HepG2 (cell line): ENCODE data around the gene MAP1B. TPM values are rescaled to one million over a fixed set of nuclear protein-coding genes. Genes with fewer than 3 reads are reported as not detected.

Experiments
- ATAC-seq: fragments of 200-7000 bp; cut with Tn5 transposase; 3 replicates; pipeline ENCODE4 v1.9.1; 2020; ENCODE audit warnings: mild to moderate bottlenecking, moderate library complexity
- BruUV-seq: library from RNA; stranded (reverse); fragments of 400-500 nt; replicated peaks from 2 replicates; lab custom pipeline; 2021; lab: Mats Ljungman, UMichigan
- CTCF ChIA-PET: fragments of 300-600 bp; formaldehyde crosslinking; extraction: SDS; loops from one replicate; lab custom pipeline; 2021; ENCODE audit warnings: low total read pairs, inconsistent platforms, low intra/inter-chr PET ratio; lab: Yijun Ruan, JAX
- POLR2A ChIA-PET: fragments of 350-600 bp; sonication (Branson Sonifier 250); formaldehyde crosslinking; loops from one replicate; lab custom pipeline; 2020; ENCODE audit warnings: antibody characterized with exemption, inconsistent platforms; lab: Yijun Ruan, JAX
- DNase-seq: peaks from one replicate; pipeline ENCODE4 v3.0.0-alpha.2; 2015; ENCODE audit warnings: low spot score
- FAIRE-seq: peaks from 3 replicates; lab custom pipeline; 2011; peaks lifted over from hg19 to GRCh38; lab: Jason Lieb, UNC
- H2AFZ ChIP-seq: one replicate; pipeline ENCODE4 v1.6.1; 2011; ENCODE audit warnings: low read length, inconsistent platforms
- H3K27ac ChIP-seq: fragments of 300-600 bp; 3 replicates; pipeline ENCODE4 v1.8.0; 2011; ENCODE audit warnings: mixed run types, mild to moderate bottlenecking, mixed read lengths, low read length, inconsistent platforms; ENCODE audit not compliant: insufficient read depth; ENCODE audit errors: extremely low read length
- H3K27me3 ChIP-seq, 2 experiments: fragments of 200-600 bp in 1 of 2; 2 replicates in 1 of 2; 3 replicates in 1 of 2; pipeline versions ENCODE4 v1.6.0 to v1.8.0; 2011; ENCODE audit warnings: low read length in 2 of 2, mild to moderate bottlenecking in 2 of 2, moderate library complexity in 2 of 2, inconsistent platforms in 1 of 2; ENCODE audit not compliant: insufficient read depth in 2 of 2, control insufficient read depth in 1 of 2
- H3K36me3 ChIP-seq, 2 experiments: fragments of 200-600 bp in 1 of 2; replicated peaks in 1 of 2; 2 replicates in 1 of 2; 3 replicates in 1 of 2; pipeline versions ENCODE4 v1.5.1 to v1.8.0; 2011; ENCODE audit warnings: low read length in 2 of 2, inconsistent platforms in 1 of 2; ENCODE audit not compliant: insufficient read depth in 2 of 2, control insufficient read depth in 1 of 2
- H3K4me1 ChIP-seq: 2 replicates; pipeline ENCODE4 v1.5.1; 2012; ENCODE audit warnings: low read length, inconsistent platforms; ENCODE audit not compliant: insufficient read depth
- H3K4me2 ChIP-seq: 2 replicates; pipeline ENCODE4 v1.6.0; 2011; ENCODE audit warnings: low read depth, low read length, inconsistent platforms
- H3K4me3 ChIP-seq, 3 experiments: fragments of 200-600 bp in 1 of 3; sonication (generic), shearing (Covaris generic) in 1 of 3; replicated peaks in 1 of 3; 2 replicates each; pipeline ENCODE4 v1.5.1; 2011 to 2016; ENCODE audit warnings: low read length in 3 of 3, inconsistent platforms in 2 of 3, low read depth in 2 of 3, mild to moderate bottlenecking in 2 of 3, control low read depth in 1 of 3, mixed read lengths in 1 of 3; ENCODE audit not compliant: insufficient read depth in 1 of 3
- H3K79me2 ChIP-seq: one replicate; pipeline ENCODE4 v1.6.1; 2011; ENCODE audit warnings: low read length, inconsistent platforms; ENCODE audit not compliant: insufficient read depth
- H3K9ac ChIP-seq: 2 replicates; pipeline ENCODE4 v1.6.0; 2011; ENCODE audit warnings: mild to moderate bottlenecking, low read depth, low read length, inconsistent platforms; ENCODE audit not compliant: insufficient read depth
- H3K9me3 ChIP-seq: 2 replicates; pipeline ENCODE4 v1.5.1; 2012; ENCODE audit warnings: mild to moderate bottlenecking, low read length
- H4K20me1 ChIP-seq: 2 replicates; pipeline ENCODE4 v1.6.0; 2011; ENCODE audit warnings: inconsistent platforms, mild to moderate bottlenecking, low read length, moderate library complexity; ENCODE audit not compliant: insufficient read depth
- BCL3 ChIP-seq: sonication (generic); formaldehyde crosslinking; IDR thresholded peaks from 2 replicates; pipeline ENCODE4 v1.5.1; 2020; ENCODE audit warnings: mild to moderate bottlenecking, missing genetic modification reagents, moderate library complexity
- CEBPB ChIP-seq: IDR thresholded peaks from 2 replicates; pipeline ENCODE4 v1.6.1; 2011; ENCODE audit warnings: low read depth, low read length, improper control_type of control experiment, borderline replicate concordance
- ELF3 ChIP-seq: IDR thresholded peaks from 2 replicates; pipeline ENCODE4 v1.6.1; 2016; ENCODE audit warnings: missing genetic modification reagents, missing compliant biosample characterization
- HNF1B ChIP-seq: sonication (generic); formaldehyde crosslinking; IDR thresholded peaks from 2 replicates; pipeline ENCODE4 v1.5.1; 2020; ENCODE audit warnings: mild to moderate bottlenecking, moderate library complexity, missing genetic modification reagents
- JARID2 ChIP-seq: sonication (generic); formaldehyde crosslinking; IDR thresholded peaks from 2 replicates; pipeline ENCODE4 v1.8.1; 2023; ENCODE audit warnings: missing genetic modification reagents, inconsistent platforms; ENCODE audit not compliant: insufficient replicate concordance
- PATZ1 ChIP-seq: sonication (generic); formaldehyde crosslinking; IDR thresholded peaks from 2 replicates; pipeline ENCODE4 v1.4.0; 2020; ENCODE audit warnings: missing genetic modification reagents
- PLSCR1 ChIP-seq: sonication (generic); formaldehyde crosslinking; IDR thresholded peaks from 2 replicates; pipeline ENCODE4 v1.5.0; 2020; ENCODE audit warnings: missing genetic modification reagents, mild to moderate bottlenecking, borderline replicate concordance
- RXRB ChIP-seq: IDR thresholded peaks from 2 replicates; pipeline ENCODE4 v1.6.1; 2016; ENCODE audit warnings: borderline replicate concordance, missing genetic modification reagents, missing compliant biosample characterization
- SIN3A ChIP-seq: IDR thresholded peaks from 2 replicates; pipeline ENCODE4 v1.6.1; 2011; ENCODE audit warnings: low read depth, mild to moderate bottlenecking, control low read depth, low read length, borderline replicate concordance
- TGIF2 ChIP-seq: IDR thresholded peaks from 2 replicates; pipeline ENCODE4 v1.6.1; 2016; ENCODE audit warnings: control low read depth, missing compliant biosample characterization
- ZBTB8A ChIP-seq: sonication (generic); formaldehyde crosslinking; IDR thresholded peaks from 2 replicates; pipeline ENCODE4 v1.4.0; 2020; ENCODE audit warnings: mild to moderate bottlenecking, low read depth, missing genetic modification reagents, borderline replicate concordance
- ZNF18 ChIP-seq: sonication (generic); formaldehyde crosslinking; IDR thresholded peaks from 2 replicates; pipeline ENCODE4 v1.8.0; 2022; ENCODE audit warnings: mild to moderate bottlenecking, missing genetic modification reagents; ENCODE audit not compliant: insufficient replicate concordance
- ZNF33B ChIP-seq: sonication (generic); formaldehyde crosslinking; IDR thresholded peaks from 2 replicates; pipeline ENCODE4 v1.5.1; 2020; ENCODE audit warnings: mild to moderate bottlenecking, missing genetic modification reagents
- ZNF543 ChIP-seq: sonication (generic); formaldehyde crosslinking; IDR thresholded peaks from 2 replicates; pipeline ENCODE4 v1.4.0; 2020; ENCODE audit warnings: mild to moderate bottlenecking, missing genetic modification reagents
- ZNF724P ChIP-seq: sonication (generic); formaldehyde crosslinking; IDR thresholded peaks from 2 replicates; pipeline ENCODE4 v1.8.0; 2022; ENCODE audit warnings: missing genetic modification reagents, borderline replicate concordance
- ZNF75D ChIP-seq: sonication (generic); formaldehyde crosslinking; IDR thresholded peaks from 2 replicates; pipeline ENCODE4 v1.8.1; 2023; ENCODE audit warnings: missing genetic modification reagents, mild to moderate bottlenecking, borderline replicate concordance
- WGBS: methylation state at CpG from one replicate; pipeline ENCODE4 v1.1.6; 2017; ENCODE audit warnings: low lambda C conversion rate; 5-methylcytosine and 5-hydroxymethylcytosine counted together
- in situ Hi-C: cut with HindIII; loops from 2 replicates; pipeline ENCODE4 v1.10.0; 2017; ENCODE audit warnings: low pct_unique_long_range_greater_than_20kb; ENCODE audit not compliant: extremely low pct_ligation_motif_present
- intact Hi-C: fragments of 100-400 bp; cut with micrococcal nuclease; formaldehyde crosslinking; loops from one replicate; pipeline ENCODE4 v1.10.0; 2022; ENCODE audit not compliant: unreplicated experiment
- polyA plus RNA-seq, 8 experiments: library from polyadenylated mRNA; depleted of rRNA in 3 of 8; stranded (reverse) in 7 of 8; unstranded in 1 of 8; fragments of >200 nt; fragmentation: Illumina TruSeq in 4 of 8; extraction: Trizol in 4 of 8; gene quantifications; 2 replicates each; pipeline versions ENCODE4 v1.2.1 to v1.2.3, GENCODE V29; 2011 to 2016; ENCODE audit warnings: low read depth in 4 of 8, missing spikeins in 1 of 8, mixed read lengths in 1 of 8; ENCODE audit not compliant: insufficient read depth in 1 of 8
- total RNA-seq, 5 experiments: library from RNA; depleted of rRNA; stranded (reverse); fragments of >200 nt; fragmentation: Illumina TruSeq; extraction: Trizol; gene quantifications; 2 replicates each; pipeline ENCODE4 v1.2.3, GENCODE V29; 2016; ENCODE audit warnings: low read depth in 1 of 5

MAP1B gene
- total and polyA plus RNA-seq, 2 of the 13 experiments (the other 11 are each of a cell fraction or from before 2014, with no cell fraction given), result 3.3 to 6.2 TPM

GRCh38 chr5:72151169-72151568 lies 43.9 kb downstream of the MAP1B start (continued):
- TF ChIP-seq JARID2 (CRISPR knock-in tag) (no peak), CEBPB (peak; percentile 35; the same call in 1 of the 2 replicates), PATZ1 (0 out of 2 replicates have a peak, but pooled peaks have one; percentile 26), ZBTB8A (CRISPR knock-in tag) (no peak), TGIF2 (CRISPR knock-in tag) (no peak), ZNF18 (CRISPR knock-in tag) (no peak), RXRB (CRISPR knock-in tag) (peak; percentile 58; the same call in 1 of the 2 replicates), ZNF75D (CRISPR knock-in tag) (no peak), ZNF33B (CRISPR knock-in tag) (no peak)
- TF ChIP-seq, all 625 proteins: peak for 9

- Histone ChIP-seq H3K4me2 (no peak overlapping the region), H3K4me1 (peaks cover 21% of the 10 kb centered on the region), H3K27ac (no peak overlapping the region), H3K27me3 (no peaks in the 10 kb centered on the region), H2AFZ (no peak overlapping the region), H3K36me3 (no peaks in the 10 kb centered on the region), H3K79me2 (no peaks in the 10 kb centered on the region), H3K4me3 (no peak overlapping the region), H3K9ac (no peak overlapping the region), H4K20me1 (no peaks in the 10 kb centered on the region), H3K9me3 (no peaks in the 10 kb centered on the region)
- 81% methylated on average over 1 of the region's 1 CpG for WGBS
- intact Hi-C loops, result no loop called here
- DNase-seq (no peak), ATAC-seq (no peak), FAIRE-seq (no peak)
- in situ Hi-C loops, result no loop called here
- BruUV-seq, result no TSS peak
- CTCF ChIA-PET, result no interaction called here
- POLR2A ChIA-PET, result no interaction called here
- TF ChIP-seq PLSCR1 (CRISPR knock-in tag) (no peak), HNF1B (CRISPR knock-in tag) (no peak), ELF3 (CRISPR knock-in tag) (no peak), ZNF543 (CRISPR knock-in tag) (no peak), ZNF724P (CRISPR knock-in tag) (no peak), SIN3A (no peak), BCL3 (no peak)
Measured at GRCh38 chr5:72151646-72152045, 44.4 kb downstream of the MAP1B start.
